HG02852 (cell line): ENCODE measurements around the gene ENAM.
"Not testable (repeated sequence)": the region's sequence is repeated elsewhere in the genome, so short reads cannot be mapped to it uniquely, and the experiment has no call there.

Experiments
- ATAC-seq: cut with Tn5 transposase; IDR thresholded peaks from one replicate; pipeline ENCODE4 v1.9.1; 2021; ENCODE audit warnings: mild to moderate bottlenecking, moderate library complexity; ENCODE audit not compliant: unreplicated experiment

The ENAM gene

DNA sequence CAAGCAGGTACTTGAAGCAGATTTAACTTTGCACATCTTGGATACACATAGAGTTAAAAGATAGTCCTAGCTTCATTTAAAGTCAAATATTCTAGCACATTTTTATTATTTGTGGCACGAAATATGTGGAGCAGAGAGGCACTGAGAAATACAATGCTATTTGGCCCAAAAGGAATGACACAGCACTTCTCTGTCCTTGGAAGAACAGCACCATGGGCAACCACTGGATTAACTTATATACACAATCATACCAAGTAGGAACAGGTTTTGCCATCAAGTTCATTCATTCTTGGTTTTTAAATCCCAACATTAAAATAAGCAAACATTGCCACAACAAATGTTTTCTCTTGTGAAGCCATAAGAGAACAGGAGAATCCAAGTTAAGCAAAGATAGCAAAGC is 924 bp upstream of the ENAM start:
- no peak for ATAC-seq

DNA sequence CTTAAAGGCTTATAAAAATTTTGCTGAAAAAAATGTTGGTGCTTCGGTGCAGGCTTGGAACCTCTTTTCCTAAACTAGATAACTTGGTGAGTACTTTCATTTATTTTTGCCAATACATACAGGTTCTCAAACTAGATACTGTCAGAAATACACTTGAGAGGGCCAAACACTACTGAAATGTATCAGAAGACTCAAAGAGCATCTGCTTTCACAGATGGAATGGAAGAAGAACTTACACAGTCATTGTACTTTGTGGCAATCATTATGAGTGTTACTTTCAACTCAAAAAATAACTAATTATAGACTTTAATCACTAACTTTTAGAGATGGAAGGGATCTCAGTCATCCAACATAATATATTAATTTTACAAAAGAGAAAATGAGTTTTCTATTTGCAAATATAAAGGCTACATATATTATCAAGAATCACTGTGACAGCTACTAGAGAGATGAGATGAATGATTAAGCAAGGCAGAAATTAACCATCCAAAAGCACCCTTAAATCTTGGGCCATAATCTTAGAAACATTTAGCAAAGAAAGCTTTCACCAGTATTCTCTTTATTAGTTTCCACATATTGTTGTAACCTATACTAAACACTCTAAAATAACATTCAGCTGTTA is 1.0 kb downstream of the ENAM start:
- peak; percentile 64 for ATAC-seq

DNA sequence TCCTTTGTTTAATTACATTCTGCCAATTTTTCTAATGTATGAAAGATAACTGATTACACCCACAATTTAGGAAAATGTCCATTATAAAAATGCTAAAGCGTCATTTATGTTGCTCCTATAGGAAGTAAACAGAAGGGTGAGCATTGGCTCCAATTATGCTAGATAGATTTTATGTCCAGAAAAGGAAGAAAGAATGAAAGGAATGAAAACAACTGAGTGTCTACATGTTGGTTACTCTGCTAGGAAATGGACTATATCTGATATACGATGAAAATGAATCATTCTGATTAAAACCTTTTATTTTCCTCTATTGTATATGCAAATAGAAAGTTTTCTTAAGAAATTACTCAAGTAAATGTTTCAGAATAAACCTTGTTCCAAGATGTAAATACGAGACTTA is 1.6 kb downstream of the ENAM start:
- no peak for ATAC-seq

DNA sequence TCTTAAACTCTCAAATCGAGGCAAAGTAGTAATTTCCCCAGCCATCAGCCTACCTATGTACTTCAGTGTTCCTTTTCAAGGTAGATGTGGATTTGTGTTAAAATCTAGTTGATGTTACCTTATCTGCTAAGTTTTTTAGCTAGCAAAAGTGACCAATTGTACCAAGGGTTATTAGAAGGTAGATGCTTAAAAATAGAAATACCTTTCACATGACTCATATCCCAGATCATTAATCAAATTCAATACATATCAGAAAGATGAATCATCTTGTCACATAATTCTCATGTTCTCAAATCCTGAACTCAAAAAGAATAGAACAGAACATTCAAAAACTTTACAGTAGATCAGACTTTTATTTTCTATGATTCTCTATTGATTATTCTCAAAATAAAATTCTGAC is 3.5 kb downstream of the ENAM start:
- no peak for ATAC-seq

DNA sequence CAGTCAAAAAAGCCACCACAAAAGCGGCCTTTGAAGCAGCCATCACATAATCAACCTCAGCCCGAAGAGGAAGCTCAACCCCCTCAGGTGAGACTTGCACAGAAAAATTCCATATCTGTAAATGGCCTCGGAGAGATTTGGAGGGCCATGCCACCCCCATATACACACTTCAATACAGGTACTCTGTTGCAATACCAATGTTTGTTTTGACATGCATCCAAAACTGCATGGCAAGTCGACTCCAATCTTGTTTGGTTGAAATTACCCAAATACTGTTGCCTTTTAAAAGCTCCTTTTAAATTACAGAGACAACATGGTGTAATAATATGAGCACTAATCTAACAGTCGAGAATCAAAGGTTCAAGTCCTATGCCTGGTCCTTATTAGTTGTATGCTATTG is 5.9 kb downstream of the ENAM start:
- ATAC-seq, result no peak

DNA sequence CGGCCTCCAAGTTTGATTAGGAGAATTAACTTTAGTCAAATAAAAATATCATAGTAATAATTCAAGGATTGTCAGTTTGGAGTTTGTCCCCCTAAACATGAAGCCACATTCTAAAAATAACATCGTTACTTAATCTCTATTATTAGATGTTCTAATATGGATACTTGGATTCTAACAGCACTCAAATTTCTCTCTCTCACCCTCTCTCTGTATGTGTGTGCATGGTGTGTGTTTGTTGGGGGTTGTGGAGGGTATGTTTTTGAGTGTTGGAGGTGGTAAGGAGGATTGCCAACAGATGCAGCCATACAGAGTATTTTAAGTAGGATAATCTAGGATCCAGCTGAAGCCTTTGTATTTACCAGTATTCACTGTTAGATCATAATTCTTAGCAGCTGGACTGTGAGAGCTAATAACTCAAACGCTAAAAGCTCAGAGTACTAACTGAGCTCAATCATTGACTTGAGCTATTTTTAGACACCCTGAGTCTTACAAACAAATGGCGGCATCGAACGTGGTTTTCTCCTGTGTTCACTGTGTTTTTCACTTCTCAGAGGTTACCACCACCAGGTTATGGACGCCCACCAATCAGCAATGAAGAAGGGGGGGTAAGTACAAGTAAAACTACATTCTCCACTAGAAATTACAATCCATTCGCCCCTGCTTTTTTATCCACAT is 8.8 kb downstream of the ENAM start:
- ATAC-seq, result no peak

DNA sequence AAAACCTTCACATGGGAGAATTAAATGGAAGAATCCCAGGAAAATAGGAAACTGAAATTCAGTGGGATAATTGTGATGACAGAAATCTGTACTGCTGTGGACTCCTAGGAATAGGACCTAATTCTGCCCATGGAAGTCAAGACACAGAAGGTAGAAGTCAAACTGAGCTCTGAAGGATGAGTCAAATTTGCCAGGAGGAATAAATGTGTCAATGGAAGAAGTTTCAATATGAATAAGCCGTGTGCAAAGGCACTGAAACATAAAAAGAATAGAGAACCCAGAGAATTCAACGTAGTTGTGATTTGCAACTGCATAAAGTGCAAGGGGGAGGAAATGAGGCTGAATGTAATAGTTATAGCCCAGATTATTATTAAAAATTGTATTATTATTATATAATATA is 11.6 kb downstream of the ENAM start:
- no peak for ATAC-seq

DNA sequence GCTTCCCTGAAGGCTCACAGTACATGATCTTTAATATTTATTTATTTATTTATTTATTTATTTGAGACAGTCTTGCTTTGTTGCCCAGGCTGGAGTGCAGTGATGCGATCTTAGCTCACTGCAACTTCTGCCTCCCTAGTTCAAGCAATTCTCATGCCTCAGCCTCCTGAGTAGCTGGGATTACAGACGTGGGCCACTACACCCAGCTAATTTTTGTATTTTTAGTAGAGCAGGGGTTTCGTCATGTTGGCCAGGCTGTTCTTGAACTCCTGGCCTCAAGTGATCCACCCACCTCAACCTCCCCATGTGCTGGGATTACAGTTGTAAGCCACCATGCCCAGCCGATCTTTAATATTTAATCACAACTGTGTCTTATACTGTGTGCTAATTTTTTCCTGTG is 22.2 kb downstream of the ENAM start:
- not testable (repeated sequence) for ATAC-seq

DNA sequence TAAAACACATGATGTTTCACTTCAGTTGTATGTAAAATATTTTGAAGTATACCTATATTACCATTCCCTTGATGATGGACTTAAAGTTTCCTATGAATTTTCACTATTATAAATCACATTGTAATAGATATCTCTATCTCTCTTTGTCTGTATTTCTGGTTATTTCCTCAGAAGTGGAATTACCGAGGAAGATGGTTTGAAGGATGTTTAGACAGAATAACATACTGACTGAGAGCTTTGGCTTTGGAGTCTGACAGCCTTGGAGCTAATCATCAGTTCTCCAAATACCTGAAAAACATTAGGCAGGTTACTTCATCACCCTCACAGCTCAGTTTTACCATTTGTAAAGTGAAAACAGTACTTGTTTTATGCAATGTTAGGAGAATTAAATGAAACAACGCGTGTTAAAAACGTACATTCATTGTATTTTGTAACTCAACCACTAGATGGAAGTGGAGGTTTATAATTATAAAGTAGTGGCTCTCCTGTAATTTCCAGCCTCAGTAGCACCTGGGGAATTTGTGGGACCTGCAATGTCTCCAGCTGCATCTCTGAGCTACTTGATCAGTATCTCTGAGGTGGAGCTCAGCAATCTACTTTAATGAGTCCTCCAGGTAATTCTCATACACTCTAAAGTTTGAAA is 23.4 kb downstream of the ENAM start:
- ATAC-seq, result peak; percentile 54

DNA sequence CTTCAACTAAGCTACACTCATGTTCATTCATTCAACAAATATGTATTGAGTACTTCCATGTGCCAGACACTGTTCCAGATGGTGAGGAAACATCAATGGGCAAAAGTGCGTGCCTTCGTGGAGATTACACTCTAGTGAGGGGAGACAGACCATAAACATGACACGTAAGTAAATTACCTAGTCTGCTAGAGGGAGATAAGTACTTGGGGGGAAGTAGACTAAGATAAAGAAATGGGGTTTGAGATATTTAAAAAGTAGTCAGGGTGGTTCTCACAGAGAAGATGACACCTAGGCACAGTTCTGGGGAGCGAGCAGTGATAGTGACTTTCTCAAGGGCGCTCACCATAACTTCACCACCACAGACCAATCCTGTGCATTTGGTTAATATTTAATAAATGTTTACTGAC is 26.1 kb downstream of the ENAM start:
- ATAC-seq, result no peak

DNA sequence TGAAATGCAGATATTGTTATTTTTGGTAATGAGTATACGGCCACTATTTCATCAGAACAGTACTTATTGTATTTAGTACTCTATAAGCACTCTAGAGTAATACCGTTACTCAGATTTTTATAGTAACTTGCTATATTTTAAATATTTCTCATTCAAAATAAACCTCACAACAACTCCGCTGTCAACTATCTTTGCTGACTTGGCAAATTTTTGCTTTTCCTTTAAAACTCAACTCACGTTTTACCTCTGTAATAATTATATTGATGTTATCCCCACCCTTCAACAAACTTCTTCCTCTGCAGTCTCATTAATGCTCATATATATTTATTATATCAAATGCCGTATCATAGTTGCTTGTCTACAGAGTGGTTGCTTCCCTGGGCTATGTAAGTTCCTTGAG is 28.8 kb downstream of the ENAM start:
- ATAC-seq, result no peak

DNA sequence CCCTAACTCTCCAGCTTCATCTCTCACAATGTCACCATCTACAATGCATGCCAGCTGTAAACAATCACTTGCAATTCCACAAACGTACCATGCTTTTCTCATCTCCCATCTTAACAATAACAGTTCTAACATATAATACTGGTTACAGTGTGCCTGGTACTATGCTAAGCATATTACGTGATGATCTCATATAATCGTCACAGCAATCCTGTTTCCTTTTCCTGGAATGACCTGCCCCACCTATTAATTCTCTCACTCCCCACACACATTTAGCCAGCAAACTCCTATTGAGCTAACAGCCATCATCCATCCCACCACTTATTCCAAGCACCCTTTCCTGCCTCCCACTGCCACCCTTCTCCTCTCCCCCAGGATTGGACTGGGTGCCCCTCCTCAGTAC is 29.9 kb downstream of the ENAM start:
- ATAC-seq, result no peak

DNA sequence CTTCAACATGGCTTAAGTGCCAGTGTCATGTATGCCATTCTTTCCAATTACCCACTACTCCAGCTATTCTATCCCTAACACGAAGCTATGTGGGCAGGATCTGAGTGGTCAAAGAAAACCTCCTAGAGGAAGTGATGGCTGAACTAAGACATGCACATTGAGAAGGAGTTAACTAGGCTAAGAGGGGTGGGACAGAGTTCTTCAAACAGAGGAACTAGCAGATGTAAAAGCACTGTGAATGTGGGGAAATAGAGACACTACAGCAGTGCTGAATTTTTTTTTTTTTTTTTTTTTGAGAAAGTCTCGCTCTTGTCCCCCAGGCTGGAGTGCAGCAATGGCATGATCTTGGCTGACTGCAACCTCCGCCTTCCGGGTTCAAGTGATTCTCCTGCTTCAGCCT is 31.6 kb downstream of the ENAM start:
- ATAC-seq, result no peak

DNA sequence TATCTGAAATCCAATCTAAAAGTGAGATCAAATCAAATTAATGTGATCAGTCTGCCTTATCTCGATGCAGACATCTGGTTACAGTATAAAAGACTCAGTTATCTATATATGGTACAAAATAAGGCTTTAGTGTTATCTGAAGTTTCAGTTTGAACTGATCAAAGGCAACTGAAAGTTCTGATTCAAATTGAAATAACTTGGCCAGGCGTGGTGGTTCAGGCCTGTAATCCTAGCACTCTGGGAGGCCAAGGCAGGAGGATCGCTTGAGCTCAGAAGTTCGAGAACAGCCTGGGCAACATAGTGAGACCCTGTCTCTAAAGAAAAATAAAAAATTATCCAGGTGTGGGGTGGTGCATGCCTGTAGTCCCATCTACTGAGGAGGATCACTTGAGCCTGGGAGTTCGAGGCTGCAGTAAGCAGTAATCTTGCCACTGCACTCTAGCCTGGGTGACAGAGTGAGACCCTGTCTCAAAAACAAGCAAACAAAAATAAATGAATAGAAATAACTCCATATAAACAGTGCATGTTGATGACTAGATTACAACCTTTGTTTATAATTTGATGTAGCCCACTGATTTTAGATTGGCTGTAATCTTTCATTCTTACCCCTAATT is 32.9 kb downstream of the ENAM start:
- peak; percentile 93 for ATAC-seq

DNA sequence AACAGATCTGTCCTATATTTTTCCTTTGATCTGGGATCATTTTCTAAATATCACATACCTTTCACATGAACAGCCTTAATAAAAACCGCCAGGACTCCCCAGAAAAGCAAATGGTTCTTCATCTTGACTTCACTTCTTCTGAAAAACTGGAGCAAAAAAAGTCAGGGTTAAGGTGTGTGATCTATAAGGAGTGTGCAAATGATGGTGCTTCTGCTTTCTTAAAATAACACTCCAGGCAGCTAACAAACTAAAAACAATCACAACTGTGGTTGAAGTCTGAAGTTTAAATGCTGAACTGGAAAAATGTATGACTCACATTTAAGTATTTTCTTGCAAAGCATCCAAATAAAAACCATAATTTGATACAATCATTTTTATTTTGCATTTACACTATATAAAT is 37.8 kb downstream of the ENAM start, which contains the start of gene JCHAIN:
Gene JCHAIN (minus strand): TSS at position 140 of the 400 bp plus-strand sequence. CDS start 18 bp downstream, at position 122.
- ATAC-seq, result peak; percentile 60

DNA sequence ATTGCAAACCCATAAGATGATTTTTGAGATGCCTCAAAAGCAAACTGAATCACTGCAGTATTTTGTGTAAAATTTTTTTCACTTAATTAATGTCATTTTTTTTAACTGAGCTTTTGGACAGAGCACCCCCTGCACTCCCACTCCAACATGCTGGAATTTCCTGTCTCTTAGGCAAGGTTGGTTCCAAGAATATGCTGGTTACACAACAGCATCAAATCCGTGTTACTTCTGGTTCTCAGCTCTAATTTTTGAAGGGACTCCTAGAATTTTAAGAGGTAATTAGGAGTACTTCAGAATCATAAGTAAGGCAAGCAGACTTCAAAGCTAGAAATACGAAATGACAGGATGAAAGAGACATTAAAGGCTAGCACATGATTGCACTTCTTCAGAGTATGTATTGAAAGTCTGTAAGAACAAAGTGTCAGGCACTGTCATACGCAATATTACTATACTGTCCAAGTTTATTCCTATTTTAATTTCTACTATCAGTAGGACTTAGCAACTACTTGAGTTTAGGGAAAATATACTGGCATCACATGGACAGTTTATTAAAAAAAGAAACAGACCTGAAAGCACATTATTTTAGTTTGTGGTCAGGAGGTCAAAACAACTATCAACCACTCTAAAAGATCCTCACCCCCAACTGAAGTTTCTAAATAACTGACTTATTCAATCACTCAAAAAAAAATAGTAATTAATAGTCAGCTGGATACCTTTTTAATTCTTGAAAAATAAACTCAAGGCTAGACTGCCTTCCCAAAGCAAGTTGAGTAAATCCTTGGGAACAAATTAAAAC is 39.4 kb downstream of the ENAM start:
- peak; percentile 37 for ATAC-seq

DNA sequence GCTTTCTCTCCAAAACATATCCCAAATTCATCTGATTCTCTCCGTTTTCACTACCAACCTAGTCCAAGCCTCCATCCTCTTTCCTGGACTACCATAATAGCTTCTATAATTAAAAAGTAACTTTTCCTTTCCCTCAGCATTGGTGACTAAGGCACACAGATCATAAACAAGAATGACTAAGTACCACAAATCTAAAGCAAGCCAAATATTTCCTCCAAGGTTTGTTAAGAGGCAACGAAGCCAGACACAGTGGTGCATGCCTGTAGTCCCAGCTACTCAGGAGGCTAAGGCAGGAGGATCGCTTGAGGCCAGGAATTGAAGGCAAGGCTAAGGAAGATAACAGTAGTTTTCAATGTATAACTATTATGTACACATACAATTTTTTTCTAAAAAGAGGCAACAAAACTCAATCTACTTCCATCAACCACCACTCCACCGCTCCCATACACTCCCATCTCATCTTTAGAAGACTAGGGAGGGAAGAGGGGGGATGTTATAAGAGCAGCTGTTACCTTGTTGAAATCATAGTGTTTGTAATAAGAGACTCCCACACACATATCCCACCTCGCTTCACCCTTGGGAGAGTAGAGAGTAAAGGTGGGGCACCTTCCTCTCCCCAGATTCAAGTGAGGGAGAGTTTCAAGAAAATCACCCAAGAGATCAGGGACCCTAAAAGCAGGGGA is 41.9 kb downstream of the ENAM start:
- ATAC-seq, result no peak

DNA sequence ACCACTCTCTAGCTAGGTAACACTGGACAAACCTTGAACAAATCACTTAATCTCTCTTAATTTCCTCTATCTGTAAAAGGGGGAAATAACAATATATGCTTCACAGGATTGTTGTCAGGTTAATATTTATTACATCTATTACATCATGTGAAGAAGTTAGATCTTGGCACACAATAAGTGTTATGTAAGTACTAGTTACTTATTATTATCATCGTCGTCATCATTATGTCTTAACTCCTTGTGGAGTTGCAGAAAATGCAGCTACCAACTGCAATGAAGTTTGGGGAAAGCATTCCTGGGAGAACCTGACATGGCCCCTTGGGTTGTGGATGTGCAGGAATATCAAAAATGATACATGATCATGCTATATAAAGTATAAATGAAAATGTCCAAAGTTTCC is 42.5 kb downstream of the ENAM start:
- no peak for ATAC-seq

DNA sequence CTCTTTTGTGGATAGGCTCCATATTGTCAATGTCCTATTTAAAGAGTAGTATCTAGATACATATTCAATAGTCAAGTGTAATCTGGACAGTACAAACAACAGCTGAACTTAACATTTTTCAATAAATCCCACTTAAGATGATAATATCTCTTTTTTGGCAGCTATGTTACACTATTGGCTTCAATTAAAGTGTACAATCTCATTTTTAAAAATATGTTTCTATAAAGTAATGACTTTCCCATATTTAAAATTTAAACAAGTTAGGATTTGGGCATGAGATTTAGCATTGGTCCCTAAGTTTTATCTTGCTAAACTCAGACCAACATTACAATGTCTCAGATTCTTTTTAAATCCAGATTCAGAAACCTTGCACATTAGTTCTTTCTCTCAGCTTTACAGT is 45.6 kb downstream of the ENAM start:
- ATAC-seq, result no peak

DNA sequence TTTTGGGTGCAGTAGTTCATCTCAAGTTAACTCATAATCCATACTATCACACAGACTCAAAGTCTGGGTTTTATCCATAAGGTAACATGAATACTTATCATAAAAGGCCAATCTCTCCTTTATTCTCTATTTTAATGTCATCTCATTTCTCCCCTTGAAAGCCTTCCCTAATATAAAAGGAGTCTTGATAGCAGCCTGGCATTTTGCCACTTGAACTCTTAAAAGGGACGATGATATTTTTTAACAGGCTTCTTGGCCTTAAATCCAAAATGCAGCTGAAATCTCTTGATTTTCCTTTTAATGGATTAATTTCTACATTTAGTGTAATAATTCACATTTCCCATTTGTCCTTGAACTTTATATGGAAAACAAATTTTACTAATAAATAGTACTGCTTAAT is 46.2 kb downstream of the ENAM start:
- ATAC-seq, result no peak
